ENCODE measurements around the gene MX1.
"Not testable (repeated sequence)": the region's sequence is repeated elsewhere in the genome, so short reads cannot be mapped to it uniquely, and the experiment has no call there.

MX1 gene

GRCh38 chr21:41405321-41405720, 20.7 kb upstream of the MX1 start:
- H3K4me1 ChIP-seq, result peaks cover 3% of the 10 kb centered on the region
- peaks cover 68% of the 10 kb centered on the region for H3K36me3 ChIP-seq
- H3K27me3 ChIP-seq, result no peaks in the 10 kb centered on the region
- H3K27ac ChIP-seq, result no peak overlapping the region
- H3K4me2 ChIP-seq, result no peak overlapping the region
- no peak overlapping the region for H3K9ac ChIP-seq
- TF ChIP-seq Cebpa-rat (IDR thresholded peaks at IDR 0.05), result no peak
- H4K20me1 ChIP-seq, result no peaks in the 10 kb centered on the region
- H3K4me3 ChIP-seq, result no peak overlapping the region
- H3K9me3 ChIP-seq, result no peaks in the 10 kb centered on the region

- Histone ChIP-seq H3K9ac (no peak overlapping the region), H3K27me3 (no peaks in the 10 kb centered on the region), H3K4me1 (peaks cover 13% of the 10 kb centered on the region), H3K27ac (no peak overlapping the region), H4K20me1 (no peaks in the 10 kb centered on the region), H3K4me3 (no peak overlapping the region), H3K36me3 (peaks cover 63% of the 10 kb centered on the region), H3K4me2 (no peak overlapping the region), H3K9me3 (no peaks in the 10 kb centered on the region)
- TF ChIP-seq Cebpa-rat (IDR thresholded peaks at IDR 0.05), result no peak
Measured at GRCh38 chr21:41406340-41406739, 19.7 kb upstream of the MX1 start.

GRCh38 chr21:41407541-41408460, 18.2 kb upstream of the MX1 start:
- no peaks in the 10 kb centered on the region for H4K20me1 ChIP-seq
- H3K27ac ChIP-seq, result no peak overlapping the region
- H3K36me3 ChIP-seq, result peaks cover 51% of the 10 kb centered on the region
- H3K4me3 ChIP-seq, result no peak overlapping the region
- H3K4me1 ChIP-seq, result peaks cover 20% of the 10 kb centered on the region
- no peak overlapping the region for H3K9ac ChIP-seq
- TF ChIP-seq Cebpa-rat (IDR thresholded peaks at IDR 0.05), result no peak
- no peaks in the 10 kb centered on the region for H3K27me3 ChIP-seq
- H3K4me2 ChIP-seq, result no peak overlapping the region
- H3K9me3 ChIP-seq, result no peaks in the 10 kb centered on the region

- H3K4me3 ChIP-seq, result no peak overlapping the region
- H3K27me3 ChIP-seq, result no peaks in the 10 kb centered on the region
- H3K27ac ChIP-seq, result no peak overlapping the region
- H3K9me3 ChIP-seq, result no peaks in the 10 kb centered on the region
- peaks cover 33% of the 10 kb centered on the region for H3K36me3 ChIP-seq
- TF ChIP-seq Cebpa-rat (IDR thresholded peaks at IDR 0.05), result no peak
- H3K9ac ChIP-seq, result no peak overlapping the region
- H3K4me1 ChIP-seq, result peaks cover 20% of the 10 kb centered on the region
- H4K20me1 ChIP-seq, result no peaks in the 10 kb centered on the region
- peak overlapping the region; percentile 54 for H3K4me2 ChIP-seq
Measured at GRCh38 chr21:41410361-41410760, 15.7 kb upstream of the MX1 start.

- Histone ChIP-seq H3K36me3 (peaks cover 30% of the 10 kb centered on the region), H3K27me3 (no peaks in the 10 kb centered on the region), H3K4me1 (peaks cover 20% of the 10 kb centered on the region), H4K20me1 (no peaks in the 10 kb centered on the region), H3K27ac (no peak overlapping the region), H3K9ac (no peak overlapping the region), H3K9me3 (0 out of 2 replicates have a peak, but pooled peaks cover 4% of the 10 kb centered on the region), H3K4me2 (peak overlapping the region; percentile 54), H3K4me3 (no peak overlapping the region)
- no peak for TF ChIP-seq Cebpa-rat (IDR thresholded peaks at IDR 0.05)
Measured at GRCh38 chr21:41410767-41411448, 15.1 kb upstream of the MX1 start.

- peaks cover 25% of the 10 kb centered on the region for H3K36me3 ChIP-seq
- no peaks in the 10 kb centered on the region for H3K27me3 ChIP-seq
- TF ChIP-seq Cebpa-rat (IDR thresholded peaks at IDR 0.05), result no peak
- peaks cover 20% of the 10 kb centered on the region for H3K4me1 ChIP-seq
- no peak overlapping the region for H3K4me3 ChIP-seq
- H3K9ac ChIP-seq, result no peak overlapping the region
- H3K27ac ChIP-seq, result no peak overlapping the region
- no peaks in the 10 kb centered on the region for H4K20me1 ChIP-seq
- 0 out of 2 replicates have a peak, but pooled peaks cover 6% of the 10 kb centered on the region for H3K9me3 ChIP-seq
- peak overlapping the region; percentile 54 for H3K4me2 ChIP-seq
Measured at GRCh38 chr21:41411449-41412089, 14.5 kb upstream of the MX1 start.

GRCh38 chr21:41417505-41417904, 8.5 kb upstream of the MX1 start:
- Histone ChIP-seq H3K4me1 (peaks cover 31% of the 10 kb centered on the region), H3K9me3 (peaks cover 17% of the 10 kb centered on the region)
- H3K4me3 ChIP-seq, H3K27me3 ChIP-seq, H3K9ac ChIP-seq, H3K4me2 ChIP-seq, H3K36me3 ChIP-seq, H3K27ac ChIP-seq, H4K20me1 ChIP-seq: not testable (repeated sequence)

GRCh38 chr21:41418393-41418792, 7.6 kb upstream of the MX1 start:
- peaks cover 37% of the 10 kb centered on the region for H3K4me1 ChIP-seq
- H3K9ac ChIP-seq, result no peak overlapping the region
- TF ChIP-seq Cebpa-rat (IDR thresholded peaks at IDR 0.05), result no peak
- H3K4me3 ChIP-seq, result no peak overlapping the region
- no peaks in the 10 kb centered on the region for H3K36me3 ChIP-seq
- peaks cover 17% of the 10 kb centered on the region for H3K9me3 ChIP-seq
- H3K27ac ChIP-seq, result no peak overlapping the region
- no peaks in the 10 kb centered on the region for H4K20me1 ChIP-seq
- no peaks in the 10 kb centered on the region for H3K27me3 ChIP-seq
- H3K4me2 ChIP-seq, result peak overlapping the region; percentile 24; the same call in 1 of the 2 replicates

GRCh38 chr21:41418956-41419680, 6.9 kb upstream of the MX1 start:
- H3K9me3 ChIP-seq, result peaks cover 17% of the 10 kb centered on the region
- no peaks in the 10 kb centered on the region for H3K36me3 ChIP-seq
- H3K27me3 ChIP-seq, result no peaks in the 10 kb centered on the region
- H4K20me1 ChIP-seq, result no peaks in the 10 kb centered on the region
- peak overlapping the region; percentile 24 for H3K4me2 ChIP-seq
- H3K4me3 ChIP-seq, result no peak overlapping the region
- H3K27ac ChIP-seq, result 0 out of 2 replicates have a peak overlapping the region, but pooled peaks have one; percentile 87
- peaks cover 44% of the 10 kb centered on the region for H3K4me1 ChIP-seq
- no peak overlapping the region for H3K9ac ChIP-seq
- no peak for TF ChIP-seq Cebpa-rat (IDR thresholded peaks at IDR 0.05)

All from BLaER1 (cell line).